BLaER1 (cell line): ENCODE data around the gene CCS.

ENCODE experiments used
- H3K27ac ChIP-seq: shearing (Covaris generic); formaldehyde crosslinking; 2 replicates; pipeline ENCODE4 v1.8.1; 2022
- H3K27me3 ChIP-seq: shearing (Covaris generic); formaldehyde crosslinking; 2 replicates; pipeline ENCODE4 v1.8.1; 2022
- H3K36me3 ChIP-seq: shearing (Covaris generic); formaldehyde crosslinking; 2 replicates; pipeline ENCODE4 v1.8.1; 2022
- H3K4me1 ChIP-seq: shearing (Covaris generic); formaldehyde crosslinking; 2 replicates; pipeline ENCODE4 v1.8.1; 2022
- H3K4me2 ChIP-seq: shearing (Covaris generic); formaldehyde crosslinking; 2 replicates; pipeline ENCODE4 v1.8.1; 2022
- H3K4me3 ChIP-seq: shearing (Covaris generic); formaldehyde crosslinking; 2 replicates; pipeline ENCODE4 v1.8.1; 2022
- H3K9ac ChIP-seq: shearing (Covaris generic); formaldehyde crosslinking; 2 replicates; pipeline ENCODE4 v1.8.1; 2022
- H3K9me3 ChIP-seq: shearing (Covaris generic); formaldehyde crosslinking; 2 replicates; pipeline ENCODE4 v1.8.1; 2022
- H4K20me1 ChIP-seq: shearing (Covaris generic); formaldehyde crosslinking; 2 replicates; pipeline ENCODE4 v1.8.1; 2022
- Cebpa-rat ChIP-seq: shearing (Covaris generic); IDR thresholded peaks from 2 replicates; pipeline ENCODE4 v1.8.1; 2022

Gene CCS

DNA sequence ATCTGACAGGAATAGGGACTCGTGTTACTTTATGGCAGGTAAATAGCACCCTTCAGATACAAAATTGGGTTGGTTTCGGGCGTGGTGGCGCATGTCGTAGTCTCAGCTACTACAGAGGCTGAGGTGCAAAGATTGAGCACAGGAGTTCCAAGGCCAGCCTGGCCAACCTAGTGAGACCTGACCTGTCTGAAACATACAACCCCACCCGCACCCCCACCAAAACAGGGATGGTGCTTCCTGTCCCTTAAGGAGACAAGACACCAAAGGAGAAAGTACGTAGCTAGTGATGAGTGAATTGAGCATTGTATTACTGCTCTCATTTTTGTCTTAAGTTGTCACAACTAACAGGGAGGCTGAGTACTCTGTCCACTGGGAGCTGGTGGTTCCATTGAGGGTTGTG, 59.7 kb downstream of the CCS start:
- no peak for TF ChIP-seq Cebpa-rat
- no peak overlapping the region for H3K4me2 ChIP-seq
- no peaks in the 10 kb centered on the region for H3K27me3 ChIP-seq
- H4K20me1 ChIP-seq = peaks cover 100% of the 10 kb centered on the region
- H3K9me3 ChIP-seq = no peaks in the 10 kb centered on the region
- H3K27ac ChIP-seq = no peak overlapping the region
- H3K4me1 ChIP-seq = no peaks in the 10 kb centered on the region
- H3K36me3 ChIP-seq = peaks cover 98% of the 10 kb centered on the region
- H3K9ac ChIP-seq = no peak overlapping the region
- H3K4me3 ChIP-seq = no peak overlapping the region

DNA sequence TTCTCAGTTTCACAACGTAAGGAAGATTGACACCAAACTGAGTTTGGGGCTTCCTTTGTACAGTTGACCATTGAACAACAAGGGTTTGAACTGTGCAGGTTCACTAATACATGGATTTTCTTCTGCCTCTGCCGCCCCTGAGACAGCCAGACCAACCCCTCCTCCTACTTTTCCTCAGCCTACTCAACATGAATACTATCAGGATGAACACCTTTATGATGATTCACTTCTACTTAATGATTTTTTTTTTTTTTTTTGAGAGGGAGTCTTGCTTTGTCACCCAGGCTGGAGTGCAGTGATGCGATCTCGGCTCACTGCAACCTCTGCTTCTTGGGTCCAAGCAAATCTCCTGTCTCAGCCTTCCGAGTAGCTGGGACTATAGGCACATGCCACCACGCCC, 60.1 kb downstream of the CCS start:
- TF ChIP-seq Cebpa-rat = no peak
- peaks cover 100% of the 10 kb centered on the region for H4K20me1 ChIP-seq

More for the DNA sequence above, 60.1 kb downstream of the CCS start:
- Histone ChIP-seq H3K27ac (no peak overlapping the region), H3K4me3 (no peak overlapping the region), H3K27me3 (no peaks in the 10 kb centered on the region), H3K36me3 (peaks cover 98% of the 10 kb centered on the region), H3K9ac (no peak overlapping the region), H3K9me3 (no peaks in the 10 kb centered on the region), H3K4me2 (no peak overlapping the region), H3K4me1 (no peaks in the 10 kb centered on the region)
